ENCODE measurements around the gene GPATCH2. TPM values are rescaled to one million over a fixed set of nuclear protein-coding genes. Genes with fewer than 3 reads are reported as not detected.

Gene GPATCH2
- 16.5 and 19.5 TPM in 2 replicates for total RNA-seq

GRCh38 chr1:217630711-217631591 lies at the start of gene GPATCH2, which contains the start of gene SPATA17:
TSS of gene GPATCH2 (minus strand) at chr1:217631090. CDS start at chr1:217630971, 119 bp downstream.
TSS of gene SPATA17 (plus strand) at chr1:217631344. CDS start at chr1:217631379, 35 bp downstream.

Other genes with a start within 250 kb of the GPATCH2 start
- 0.98 and 1.1 TPM in 2 replicates for gene SPATA17, start 254 bp upstream of the GPATCH2 start, total RNA-seq